HepG2 (cell line): ENCODE data around the gene PANK3. TPM values are rescaled to one million over a fixed set of nuclear protein-coding genes. Genes with fewer than 3 reads are reported as not detected.

Experiments
- BCL3 ChIP-seq: sonication (generic); formaldehyde crosslinking; IDR thresholded peaks from 2 replicates; pipeline ENCODE4 v1.5.1; 2020; ENCODE audit warnings: mild to moderate bottlenecking, missing genetic modification reagents, moderate library complexity
- FOXO4 ChIP-seq: sonication (generic); formaldehyde crosslinking; conservative IDR thresholded peaks from 2 replicates; pipeline ENCODE4 v1.8.1; 2023; ENCODE audit warnings: missing genetic modification reagents
- PHF21A ChIP-seq: sonication (generic); formaldehyde crosslinking; IDR thresholded peaks from 2 replicates; pipeline ENCODE4 v1.5.0; 2020; ENCODE audit warnings: mild to moderate bottlenecking, missing genetic modification reagents
- POLR2A ChIP-seq, 2 experiments: IDR thresholded peaks; 2 replicates each; pipeline ENCODE4 v1.6.1; 2011; ENCODE audit warnings: low read depth in 2 of 2, low read length in 2 of 2, mild to moderate bottlenecking in 1 of 2, moderate library complexity in 1 of 2; ENCODE audit not compliant: insufficient read depth in 1 of 2
- POLR2AphosphoS5 ChIP-seq: IDR thresholded peaks from 2 replicates; pipeline ENCODE4 v1.6.1; 2012; ENCODE audit warnings: low read depth, low read length
- RAD21 ChIP-seq: fragments of 450-650 bp; formaldehyde crosslinking; IDR thresholded peaks from 2 replicates; pipeline ENCODE4 v1.5.0; 2020; ENCODE audit warnings: mild to moderate bottlenecking
- SETDB1 ChIP-seq: sonication (generic); formaldehyde crosslinking; IDR thresholded peaks from 2 replicates; pipeline ENCODE4 v1.5.1; 2020; ENCODE audit warnings: missing genetic modification reagents, mild to moderate bottlenecking, borderline replicate concordance
- SMARCE1 ChIP-seq: fragments of 450-650 bp; IDR thresholded peaks from 2 replicates; pipeline ENCODE4 v1.6.1; 2017; ENCODE audit warnings: borderline replicate concordance
- SUZ12 ChIP-seq: fragments of 150-350 bp; IDR thresholded peaks from 2 replicates; pipeline ENCODE4 v1.6.1; 2014; ENCODE audit warnings: low read depth, low read length
- ZBTB8A ChIP-seq: sonication (generic); formaldehyde crosslinking; IDR thresholded peaks from 2 replicates; pipeline ENCODE4 v1.4.0; 2020; ENCODE audit warnings: mild to moderate bottlenecking, low read depth, missing genetic modification reagents, borderline replicate concordance
- ZNF350 ChIP-seq: sonication (generic); formaldehyde crosslinking; IDR thresholded peaks from 2 replicates; pipeline ENCODE4 v1.4.0; 2020; ENCODE audit warnings: mild to moderate bottlenecking, low read depth, missing genetic modification reagents, borderline replicate concordance
- ZNF44 ChIP-seq: sonication (generic); formaldehyde crosslinking; IDR thresholded peaks from 2 replicates; pipeline ENCODE4 v1.5.1; 2020; ENCODE audit warnings: mild to moderate bottlenecking, missing genetic modification reagents
- ZNF484 ChIP-seq: sonication (generic); formaldehyde crosslinking; IDR thresholded peaks from 2 replicates; pipeline ENCODE4 v1.5.1; 2020; ENCODE audit warnings: mild to moderate bottlenecking, low read depth, missing genetic modification reagents, borderline replicate concordance
- ZNF589 ChIP-seq: sonication (generic); formaldehyde crosslinking; conservative IDR thresholded peaks from 2 replicates; pipeline ENCODE4 v1.8.0; 2022; ENCODE audit warnings: mild to moderate bottlenecking, moderate library complexity, missing genetic modification reagents
- ZNF788 ChIP-seq: sonication (generic); formaldehyde crosslinking; IDR thresholded peaks from 2 replicates; pipeline ENCODE4 v1.5.0; 2020; ENCODE audit warnings: mild to moderate bottlenecking, missing genetic modification reagents, borderline replicate concordance
- polyA plus RNA-seq, 8 experiments: library from polyadenylated mRNA; depleted of rRNA in 3 of 8; stranded (reverse) in 7 of 8; unstranded in 1 of 8; fragments of >200 nt; fragmentation: Illumina TruSeq in 4 of 8; extraction: Trizol in 4 of 8; gene quantifications; 2 replicates each; pipeline versions ENCODE4 v1.2.1 to v1.2.3, GENCODE V29; 2011 to 2016; ENCODE audit warnings: low read depth in 4 of 8, missing spikeins in 1 of 8, mixed read lengths in 1 of 8; ENCODE audit not compliant: insufficient read depth in 1 of 8
- total RNA-seq, 5 experiments: library from RNA; depleted of rRNA; stranded (reverse); fragments of >200 nt; fragmentation: Illumina TruSeq; extraction: Trizol; gene quantifications; 2 replicates each; pipeline ENCODE4 v1.2.3, GENCODE V29; 2016; ENCODE audit warnings: low read depth in 1 of 5

The PANK3 gene
- total and polyA plus RNA-seq, 2 of the 13 experiments (the other 11 are each of a cell fraction or from before 2014, with no cell fraction given) = 26.9 to 69.5 TPM

DNA sequence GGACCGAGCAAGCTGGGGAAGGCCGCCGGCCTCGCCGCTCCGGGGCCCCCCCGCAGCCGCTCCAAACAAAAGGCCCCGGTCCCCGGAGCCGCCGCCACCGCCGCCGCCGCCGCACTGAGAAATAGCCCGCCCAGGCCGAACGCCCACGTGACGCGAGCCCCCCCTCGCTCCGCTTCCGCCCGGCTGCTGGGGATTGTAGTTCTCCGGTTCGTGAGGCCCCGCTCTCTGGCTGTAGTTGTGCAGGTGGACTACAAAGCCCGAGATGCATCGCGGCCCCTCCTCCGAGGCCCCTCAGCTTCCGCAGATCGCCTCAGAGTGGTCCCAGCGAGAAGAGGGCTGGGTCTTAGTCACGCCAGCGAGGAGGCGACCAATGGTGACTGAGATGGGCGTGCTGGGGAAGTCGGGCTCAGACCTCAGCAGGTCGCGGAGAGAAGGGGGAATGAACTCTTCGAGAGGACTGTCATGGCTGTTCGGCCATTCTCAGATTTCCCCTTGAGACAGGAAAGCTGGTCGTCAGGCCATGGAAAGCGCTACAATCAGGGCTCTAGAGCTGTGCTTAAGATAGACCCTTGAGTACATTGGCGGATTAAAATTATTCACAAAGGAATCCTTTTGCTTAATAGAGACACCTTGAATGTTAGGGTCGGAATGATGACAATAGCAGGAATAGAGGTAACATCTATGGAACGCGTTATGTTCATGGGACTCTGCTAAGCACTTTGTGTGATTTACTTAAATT lies 489 bp upstream of the PANK3 start (continued):
- TF ChIP-seq SUZ12 (peak; percentile 83), FOXO4 (CRISPR knock-in tag) (no peak), ZNF350 (CRISPR knock-in tag) (peak; percentile 54; the same call in 1 of the 2 replicates), ZNF589 (CRISPR knock-in tag) (no peak), ZNF44 (no peak), ZNF788 (CRISPR knock-in tag) (peak; percentile 86; the same call in 1 of the 2 replicates), SMARCE1 (no peak), POLR2AphosphoS5 (peak; percentile 98), SETDB1 (CRISPR knock-in tag) (no peak), RAD21 (no peak), ZBTB8A (CRISPR knock-in tag) (no peak), ZNF484 (no peak), PHF21A (peak; percentile 57), POLR2A (IDR thresholded peaks at IDR 0.05; ENCODE audit: insufficient read depth in 1 of 2, low read depth in 2 of 2, low read length in 2 of 2) (peak; percentile 98), BCL3 (CRISPR knock-in tag) (peak; percentile 80; the same call in 1 of the 2 replicates)
- TF ChIP-seq, all 625 proteins: peak for 216
